GF-D8 (cell line): ENCODE data around the gene KLRC3.
"Not testable (repeated sequence)": the region's sequence is repeated elsewhere in the genome, so short reads cannot be mapped to it uniquely, and the experiment has no call there.

Source experiments
- DNase-seq: peaks from one replicate; lab custom pipeline; 2025; lab: John Stamatoyannopoulos, UW

The KLRC3 gene

GRCh38 chr12:10368206-10369171 lies 51.9 kb downstream of the KLRC3 start:
- no peak for DNase-seq

GRCh38 chr12:10367714-10368113 lies 52.7 kb downstream of the KLRC3 start:
- not testable (repeated sequence) for DNase-seq

- peak; percentile 17 for DNase-seq
Observed at GRCh38 chr12:10366875-10367274, 53.5 kb downstream of the KLRC3 start.

GRCh38 chr12:10365696-10366405 lies 54.5 kb downstream of the KLRC3 start:
- DNase-seq = no peak

- no peak for DNase-seq
Observed at GRCh38 chr12:10364815-10365622, 55.4 kb downstream of the KLRC3 start.

- no peak for DNase-seq
Observed at GRCh38 chr12:10363914-10364814, 56.2 kb downstream of the KLRC3 start.

GRCh38 chr12:10363658-10363913 lies 56.8 kb downstream of the KLRC3 start:
- no peak for DNase-seq

GRCh38 chr12:10362828-10363657 lies 57.4 kb downstream of the KLRC3 start:
- DNase-seq = no peak

GRCh38 chr12:10362325-10362724 lies 58.1 kb downstream of the KLRC3 start:
- DNase-seq = no peak
